GM12878 (cell line): ENCODE measurements around the gene ROBO1. TPM values are rescaled to one million over a fixed set of nuclear protein-coding genes. Genes with fewer than 3 reads are reported as not detected.

Source experiments
- ATAC-seq: fragments of 200-7000 bp; cut with Tn5 transposase; 3 replicates; pipeline ENCODE4 v1.9.1; 2020; ENCODE audit warnings: mild to moderate bottlenecking, moderate library complexity
- BruUV-seq: library from RNA; stranded (reverse); fragments of 400-500 nt; replicated peaks from 2 replicates; lab custom pipeline; 2021; lab: Mats Ljungman, UMichigan
- CTCF ChIA-PET: fragments of 300-600 bp; sonication (Branson Sonifier 250); formaldehyde crosslinking; extraction: SDS; loops from one replicate; lab custom pipeline; 2021; ENCODE audit warnings: inconsistent platforms; lab: Yijun Ruan, JAX
- POLR2A ChIA-PET: fragments of 350-600 bp; formaldehyde crosslinking; extraction: SDS; loops from one replicate; lab custom pipeline; 2021; ENCODE audit warnings: inconsistent platforms; lab: Charles Lee
- RAD21 ChIA-PET: fragments of 300-600 bp; sonication (Branson Sonifier 250); formaldehyde crosslinking; loops from one replicate; lab custom pipeline; 2023; ENCODE audit warnings: antibody characterized with exemption; ENCODE audit not compliant: unreplicated experiment; lab: Charles Lee
- SMC1A ChIA-PET: fragments of 300-600 bp; sonication (Branson Sonifier 250); formaldehyde crosslinking; loops from one replicate; lab custom pipeline; 2023; ENCODE audit not compliant: unreplicated experiment, uncharacterized antibody; lab: Charles Lee
- DNase-seq: peaks from one replicate; pipeline ENCODE4 v3.0.0-alpha.2; 2011; ENCODE audit warnings: low read depth, low spot score
- FAIRE-seq: peaks from 3 replicates; lab custom pipeline; 2011; peaks lifted over from hg19 to GRCh38; lab: Jason Lieb, UNC
- H2AFZ ChIP-seq: 2 replicates; pipeline ENCODE4 v1.6.0; 2011; ENCODE audit warnings: low read depth, low read length, control low read depth; ENCODE audit not compliant: control insufficient read depth
- H3K27ac ChIP-seq: 2 replicates; pipeline ENCODE4 v1.5.1; 2011; ENCODE audit warnings: control low read depth; ENCODE audit not compliant: control insufficient read depth, insufficient read depth
- H3K27me3 ChIP-seq, 2 experiments: replicated peaks in 1 of 2; 2 replicates each; pipeline versions ENCODE4 v1.6.0 to v1.6.1; 2011; ENCODE audit warnings: low read length in 1 of 2; ENCODE audit not compliant: control insufficient read depth in 2 of 2, insufficient read depth in 2 of 2
- H3K36me3 ChIP-seq, 2 experiments: 2 replicates each; pipeline ENCODE4 v1.5.1; 2011; ENCODE audit warnings: low read length in 1 of 2; ENCODE audit not compliant: control insufficient read depth in 2 of 2, insufficient read depth in 2 of 2
- H3K4me1 ChIP-seq: 2 replicates; pipeline ENCODE4 v1.6.1; 2011; ENCODE audit warnings: mild to moderate bottlenecking, low read length, moderate library complexity, mixed read lengths; ENCODE audit not compliant: control insufficient read depth, insufficient read depth
- H3K4me2 ChIP-seq: 2 replicates; pipeline ENCODE4 v1.6.0; 2011; ENCODE audit warnings: control low read depth; ENCODE audit not compliant: control insufficient read depth, insufficient read depth
- H3K4me3 ChIP-seq: fragments of 200-600 bp; sonication (generic); 2 replicates; pipeline ENCODE4 v1.5.1; 2016
- H3K79me2 ChIP-seq: 2 replicates; pipeline ENCODE4 v1.6.0; 2011; ENCODE audit warnings: low read length; ENCODE audit not compliant: control insufficient read depth, insufficient read depth
- H3K9ac ChIP-seq: 2 replicates; pipeline ENCODE4 v1.8.0; 2011; ENCODE audit warnings: low read length, control low read depth, mixed read lengths; ENCODE audit not compliant: control insufficient read depth, insufficient read depth
- H3K9me3 ChIP-seq: replicated peaks from 3 replicates; pipeline ENCODE4 v1.5.1; 2011; ENCODE audit warnings: mild to moderate bottlenecking, low read length; ENCODE audit not compliant: control insufficient read depth, insufficient read depth
- H4K20me1 ChIP-seq: 2 replicates; pipeline ENCODE4 v1.6.0; 2011; ENCODE audit not compliant: control insufficient read depth, insufficient read depth
- ASH2L ChIP-seq: fragments of 300-600, 200-600 bp; sonication (generic); IDR thresholded peaks from 2 replicates; pipeline ENCODE4 v1.6.1; 2017; ENCODE audit warnings: low read depth, mild to moderate bottlenecking, borderline replicate concordance
- ATF2 ChIP-seq: IDR thresholded peaks from 2 replicates; pipeline ENCODE4 v1.6.1; 2012; ENCODE audit warnings: low read length, inconsistent platforms
- BHLHE40 ChIP-seq, 2 experiments: fragments of 450-650 bp in 1 of 2; IDR thresholded peaks; 2 replicates each; pipeline ENCODE4 v1.6.1; 2011 to 2017; ENCODE audit warnings: low read depth in 2 of 2, borderline replicate concordance in 1 of 2, improper control_type of control experiment in 1 of 2, low read length in 1 of 2, mild to moderate bottlenecking in 1 of 2
- CHD4 ChIP-seq: fragments of 200-600 bp; sonication (generic); IDR thresholded peaks from 2 replicates; pipeline ENCODE4 v1.6.1; 2016; ENCODE audit warnings: mild to moderate bottlenecking
- HDAC2 ChIP-seq: fragments of 200-600 bp; sonication (generic); IDR thresholded peaks from 2 replicates; pipeline ENCODE4 v1.6.1; 2017
- HSF1 ChIP-seq: fragments of 150-350 bp; IDR thresholded peaks from 2 replicates; pipeline ENCODE4 v1.6.1; 2014; ENCODE audit warnings: mild to moderate bottlenecking, low read depth, low read length
- IKZF2 ChIP-seq, 2 experiments: fragments of 450-650 bp; IDR thresholded peaks; 2 replicates each; pipeline ENCODE4 v1.6.1; 2017; ENCODE audit warnings: mild to moderate bottlenecking in 2 of 2, moderate library complexity in 2 of 2
- KDM1A ChIP-seq: fragments of 200-600 bp; sonication (generic); IDR thresholded peaks from 2 replicates; pipeline ENCODE4 v1.6.1; 2016; ENCODE audit warnings: borderline replicate concordance
- MXI1 ChIP-seq: fragments of 150-350 bp; IDR thresholded peaks from 2 replicates; pipeline ENCODE4 v1.6.1; 2011; ENCODE audit warnings: low read depth, mild to moderate bottlenecking, inconsistent platforms, low read length, improper control_type of control experiment
- PAX8 ChIP-seq: fragments of 450-650 bp; IDR thresholded peaks from 2 replicates; pipeline ENCODE4 v1.6.1; 2017; ENCODE audit warnings: mild to moderate bottlenecking, moderate library complexity
- PML ChIP-seq: IDR thresholded peaks from 2 replicates; pipeline ENCODE4 v1.6.1; 2012; ENCODE audit warnings: low read length, inconsistent platforms
- RUNX3 ChIP-seq: IDR thresholded peaks from 2 replicates; pipeline ENCODE4 v1.6.1; 2012; ENCODE audit warnings: low read length, inconsistent platforms
- SMARCA5 ChIP-seq: fragments of 450-650 bp; IDR thresholded peaks from 2 replicates; pipeline ENCODE4 v1.6.1; 2017; ENCODE audit warnings: mild to moderate bottlenecking
- SMC3 ChIP-seq: IDR thresholded peaks from 2 replicates; pipeline ENCODE4 v1.6.1; 2011; ENCODE audit warnings: low read length, improper control_type of control experiment, borderline replicate concordance
- SUZ12 ChIP-seq: fragments of 200-600 bp; sonication (generic); IDR thresholded peaks from one replicate; pipeline ENCODE4 v1.6.1; 2018; ENCODE audit warnings: antibody characterized with exemption, mild to moderate bottlenecking; ENCODE audit not compliant: unreplicated experiment
- USF2 ChIP-seq: IDR thresholded peaks from 2 replicates; pipeline ENCODE4 v1.6.1; 2011; ENCODE audit warnings: low read depth, low read length, improper control_type of control experiment, borderline replicate concordance
- YY1 ChIP-seq: IDR thresholded peaks from 2 replicates; pipeline ENCODE4 v1.6.1; 2011; ENCODE audit warnings: low read depth, mild to moderate bottlenecking, low read length
- ZNF207 ChIP-seq: fragments of 450-650 bp; IDR thresholded peaks from 2 replicates; pipeline ENCODE4 v1.6.1; 2014; ENCODE audit warnings: antibody characterized with exemption, mild to moderate bottlenecking, borderline replicate concordance
- ZNF592 ChIP-seq: fragments of 450-650 bp; IDR thresholded peaks from 2 replicates; pipeline ENCODE4 v1.6.1; 2017; ENCODE audit warnings: mild to moderate bottlenecking, moderate library complexity
- WGBS: methylation state at CpG from one replicate; pipeline ENCODE4 v1.1.6; 2016; ENCODE audit warnings: low lambda C conversion rate; ENCODE audit not compliant: insufficient replicate concordance, insufficient coverage; ENCODE audit errors: missing lambda C conversion rate; 5-methylcytosine and 5-hydroxymethylcytosine counted together
- in situ Hi-C: fragments of 300-500 bp; cut with MboI; formaldehyde crosslinking; loops from 9 replicates; pipeline ENCODE4 v1.14.3; 2018; ENCODE audit warnings: mixed read lengths
- intact Hi-C: fragments of 100-400 bp; cut with micrococcal nuclease; formaldehyde crosslinking; loops from one replicate; pipeline ENCODE4 v1.14.2; 2022; ENCODE audit not compliant: unreplicated experiment
- polyA plus RNA-seq, 11 experiments: library from polyadenylated mRNA; depleted of rRNA in 4 of 11; unstranded in 6 of 11; stranded (reverse) in 5 of 11; fragments of >200 nt; fragmentation: Nextera tagmentation in 4 of 11; fragmentation: Illumina TruSeq in 1 of 11; extraction: Ambion mirVana in 4 of 11; extraction: Trizol in 1 of 11; gene quantifications; 1 replicate in 1 of 11; 2 replicates in 10 of 11; pipeline versions ENCODE4 v1.2.1 to v1.2.3, GENCODE V29; 2011 to 2016; ENCODE audit warnings: inconsistent platforms in 2 of 11, missing spikeins in 2 of 11, low read depth in 1 of 11
- total RNA-seq, 4 experiments: library from RNA; depleted of rRNA in 3 of 4; stranded (reverse); fragments of >200 nt in 3 of 4; fragmentation: Illumina TruSeq in 1 of 4; extraction: Trizol in 1 of 4; gene quantifications; 2 replicates each; pipeline versions ENCODE4 v1.2.1 to v1.2.3, GENCODE V29; 2013 to 2021

ROBO1 gene
- total and polyA plus RNA-seq, 10 of the 15 experiments (the other 5 are each of a cell fraction or from before 2014, with no cell fraction given), result 0.29 to 46.5 (median 1.2) TPM

GRCh38 chr3:79473993-79474392 is 293.8 kb downstream of the ROBO1 start:
- SMC1A ChIA-PET, result no interaction called here
- Histone ChIP-seq H3K27ac (no peak overlapping the region), H3K4me2 (no peak overlapping the region), H3K4me1 (no peaks in the 10 kb centered on the region), H3K4me3 (no peak overlapping the region), H3K9me3 (no peaks in the 10 kb centered on the region), H3K36me3 (no peaks in the 10 kb centered on the region), H3K79me2 (no peaks in the 10 kb centered on the region), H2AFZ (no peak overlapping the region), H3K9ac (no peak overlapping the region), H3K27me3 (no peaks in the 10 kb centered on the region), H4K20me1 (no peaks in the 10 kb centered on the region)
- RAD21 ChIA-PET, result no interaction called here
- no TSS peak for BruUV-seq
- ATAC-seq, result no peak
- CTCF ChIA-PET, result no interaction called here
- in situ Hi-C loops, result no loop called here
- no peak for FAIRE-seq
- WGBS, result 33% methylated on average over 2 of the region's 2 CpGs
- no peak for DNase-seq
- POLR2A ChIA-PET, result no interaction called here
- intact Hi-C loops, result no loop called here
- TF ChIP-seq SMC3 (no peak), ZNF207 (no peak), SUZ12 (no peak), MXI1 (no peak), IKZF2 (IDR thresholded peaks at IDR 0.05) (no peak), RUNX3 (no peak), USF2 (no peak), CHD4 (no peak), KDM1A (no peak), HSF1 (no peak), YY1 (no peak), SMARCA5 (no peak), BHLHE40 (IDR thresholded peaks at IDR 0.05; ENCODE audit: borderline replicate concordance in 1 of 2, low read depth in 2 of 2, low read length in 1 of 2) (no peak), PAX8 (no peak), ZNF592 (no peak), ATF2 (no peak), HDAC2 (no peak), PML (no peak), ASH2L (no peak)
